Brain microvascular endothelial cell (primary cell): ENCODE measurements around the gene ADK.
"Not testable (repeated sequence)": the region's sequence is repeated elsewhere in the genome, so short reads cannot be mapped to it uniquely, and the experiment has no call there.

Source experiments
- DNase-seq: peaks from one replicate; pipeline ENCODE4 v3.0.0-alpha.2; 2020
- H3K27ac ChIP-seq: fragments of 250-450 bp; sonication (Bioruptor Pico); 2 replicates; pipeline ENCODE4 v1.5.1; 2020; ENCODE audit warnings: mild to moderate bottlenecking, moderate library complexity
- H3K27me3 ChIP-seq: fragments of 250-450 bp; sonication (Bioruptor Pico); replicated peaks from 2 replicates; pipeline ENCODE4 v1.5.1; 2020; ENCODE audit warnings: mild to moderate bottlenecking
- H3K36me3 ChIP-seq: fragments of 250-450 bp; sonication (Bioruptor Pico); replicated peaks from 2 replicates; pipeline ENCODE4 v1.5.1; 2020; ENCODE audit warnings: mild to moderate bottlenecking
- H3K4me3 ChIP-seq: 2 replicates; pipeline ENCODE4 v1.5.1; 2011; ENCODE audit warnings: low read depth, mild to moderate bottlenecking, control low read depth, low read length, moderate library complexity
- CTCF ChIP-seq: IDR thresholded peaks from 2 replicates; pipeline ENCODE4 v1.5.1; 2011; ENCODE audit warnings: low read depth, mild to moderate bottlenecking, moderate library complexity, low read length, control low read depth, inconsistent platforms; ENCODE audit errors: missing control alignments
- in situ Hi-C: cut with HindIII; loops from 2 replicates; pipeline ENCODE4 v1.10.0; 2017; ENCODE audit warnings: low sequenced_read_pairs, low pct_ligation_motif_present

The ADK gene

GRCh38 chr10:74145133-74145532 lies 5.9 kb upstream of the ADK start:
- no peaks in the 10 kb centered on the region for H3K27me3 ChIP-seq
- H3K36me3 ChIP-seq: no peaks in the 10 kb centered on the region
- no peak overlapping the region for H3K27ac ChIP-seq
- in situ Hi-C loops: no loop called here
- TF ChIP-seq CTCF: no peak
- DNase-seq: peak; percentile 55
- H3K4me3 ChIP-seq: no peak overlapping the region

- H3K27me3 ChIP-seq, H3K4me3 ChIP-seq, H3K36me3 ChIP-seq, DNase-seq, H3K27ac ChIP-seq, in situ Hi-C loops: not testable (repeated sequence)
These were observed 4.0 kb upstream of the ADK start for GRCh38 chr10:74146980-74147379.

- H3K27ac ChIP-seq: peak within 1 kb of the TSS; percentile 98
- H3K27me3 ChIP-seq: no peaks in the 10 kb centered on the region
- in situ Hi-C loops: no loop called here
- H3K4me3 ChIP-seq: peak within 1 kb of the TSS; percentile 97
- no peak for DNase-seq
- no peaks in the 10 kb centered on the region for H3K36me3 ChIP-seq
- TF ChIP-seq CTCF: no peak
These were observed 624 bp upstream of the ADK start, which contains the start of gene AP3M1 for GRCh38 chr10:74150204-74150989. Gene AP3M1 (minus strand): TSS chr10:74150828. CDS start chr10:74138379, 12,449 bp downstream.

GRCh38 chr10:74151879-74152722 lies 1.1 kb downstream of the ADK start:
- no peak for TF ChIP-seq CTCF
- Histone ChIP-seq H3K27me3 (no peaks in the 10 kb centered on the region), H3K27ac (peak overlapping the region; percentile 98), H3K36me3 (no peaks in the 10 kb centered on the region), H3K4me3 (peak overlapping the region; percentile 97)
- no peak for DNase-seq
- in situ Hi-C loops: no loop called here

- Histone ChIP-seq H3K4me3 (no peak overlapping the region), H3K36me3 (no peaks in the 10 kb centered on the region), H3K27ac (no peak overlapping the region), H3K27me3 (no peaks in the 10 kb centered on the region)
- in situ Hi-C loops: no loop called here
- DNase-seq: peak; percentile 78
- peak; percentile 66 for TF ChIP-seq CTCF
These were observed 2.1 kb downstream of the ADK start for GRCh38 chr10:74153123-74153522.

GRCh38 chr10:74153676-74154075 lies 2.7 kb downstream of the ADK start:
- no peak for DNase-seq
- H3K4me3 ChIP-seq: no peak overlapping the region
- no peaks in the 10 kb centered on the region for H3K36me3 ChIP-seq
- no peak for TF ChIP-seq CTCF
- no peak overlapping the region for H3K27ac ChIP-seq
- in situ Hi-C loops: no loop called here
- no peaks in the 10 kb centered on the region for H3K27me3 ChIP-seq
